ENCODE results near the gene CBLC. TPM values are rescaled to one million over a fixed set of nuclear protein-coding genes. Genes with fewer than 3 reads are reported as not detected.
"Not testable (repeated sequence)": the region's sequence is repeated elsewhere in the genome, so short reads cannot be mapped to it uniquely, and the experiment has no call there.

CBLC gene
- total RNA-seq, 1 donor from 2014 or later: not detected

GRCh38 chr19:44781694-44782093 is 4.0 kb downstream of the CBLC start:
- DNase-seq (ENCODE audit: low spot score); H3K4me1 Mint-ChIP-seq (ENCODE audit: low read depth); H3K9me3 Mint-ChIP-seq; H3K36me3 Mint-ChIP-seq (ENCODE audit: low read depth); H3K27me3 Mint-ChIP-seq (ENCODE audit: insufficient read depth); H3K27ac Mint-ChIP-seq; intact Hi-C loops (cut with micrococcal nuclease); H3K4me3 Mint-ChIP-seq: not testable (repeated sequence)

- DNase-seq (ENCODE audit: low spot score): no peak
- H3K4me3 Mint-ChIP-seq: no peak overlapping the region
- no peaks in the 10 kb centered on the region for H3K9me3 Mint-ChIP-seq
- no peak overlapping the region for H3K27ac Mint-ChIP-seq
- H3K27me3 Mint-ChIP-seq (ENCODE audit: insufficient read depth): peaks cover 2% of the 10 kb centered on the region
- no peaks in the 10 kb centered on the region for H3K36me3 Mint-ChIP-seq (ENCODE audit: low read depth)
- intact Hi-C loops (cut with micrococcal nuclease): no loop called here
- H3K4me1 Mint-ChIP-seq (ENCODE audit: low read depth): no peaks in the 10 kb centered on the region
Observed at GRCh38 chr19:44782729-44783128, 5.0 kb downstream of the CBLC start.

DNA sequence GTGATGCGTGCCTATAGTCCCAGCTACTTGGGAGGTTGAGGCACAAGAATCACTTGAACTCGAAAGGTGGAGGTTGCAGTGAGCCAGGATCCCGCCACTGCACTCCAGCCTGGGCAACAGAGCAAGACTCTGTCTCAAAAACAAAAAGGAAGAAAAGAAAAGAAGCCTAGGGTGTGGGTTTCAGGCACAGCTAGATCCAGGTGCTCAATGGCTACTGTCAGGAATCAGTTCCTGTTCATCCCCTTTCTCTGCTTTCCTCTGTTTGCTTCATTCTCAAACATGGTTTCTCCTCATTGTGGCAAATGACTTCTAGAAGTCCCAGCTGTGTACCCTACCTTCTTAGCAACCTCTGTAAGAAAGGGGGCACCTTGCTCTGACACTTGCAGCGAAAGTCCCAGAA is 5.9 kb downstream of the CBLC start:
- Mint-ChIP-seq H3K36me3 (ENCODE audit: low read depth) (no peaks in the 10 kb centered on the region), H3K27me3 (ENCODE audit: insufficient read depth) (peaks cover 2% of the 10 kb centered on the region), H3K9me3 (no peaks in the 10 kb centered on the region), H3K4me1 (ENCODE audit: low read depth) (no peaks in the 10 kb centered on the region), H3K27ac (no peak overlapping the region), H3K4me3 (no peak overlapping the region)
- no peak for DNase-seq (ENCODE audit: low spot score)
- intact Hi-C loops (cut with micrococcal nuclease): no loop called here

GRCh38 chr19:44785271-44785670 is 7.6 kb downstream of the CBLC start:
- intact Hi-C loops (cut with micrococcal nuclease): no loop called here
- no peaks in the 10 kb centered on the region for H3K4me1 Mint-ChIP-seq (ENCODE audit: low read depth)

GRCh38 chr19:44785993-44786392 is 8.3 kb downstream of the CBLC start:
- H3K4me3 Mint-ChIP-seq: no peak overlapping the region
- H3K4me1 Mint-ChIP-seq (ENCODE audit: low read depth): no peaks in the 10 kb centered on the region
- H3K9me3 Mint-ChIP-seq: no peaks in the 10 kb centered on the region
- H3K27me3 Mint-ChIP-seq (ENCODE audit: insufficient read depth): peaks cover 2% of the 10 kb centered on the region
- H3K36me3 Mint-ChIP-seq (ENCODE audit: low read depth): no peaks in the 10 kb centered on the region
- no peak overlapping the region for H3K27ac Mint-ChIP-seq
- intact Hi-C loops (cut with micrococcal nuclease): no loop called here
- no peak for DNase-seq (ENCODE audit: low spot score)

More at GRCh38 chr19:44785271-44785670, 7.6 kb downstream of the CBLC start:
- Mint-ChIP-seq H3K27me3 (ENCODE audit: insufficient read depth) (peaks cover 2% of the 10 kb centered on the region), H3K9me3 (no peaks in the 10 kb centered on the region), H3K4me3 (no peak overlapping the region), H3K36me3 (ENCODE audit: low read depth) (no peaks in the 10 kb centered on the region), H3K27ac (no peak overlapping the region)
- DNase-seq (ENCODE audit: low spot score): no peak

GRCh38 chr19:44788971-44789370 is 11.3 kb downstream of the CBLC start:
- no peaks in the 10 kb centered on the region for H3K36me3 Mint-ChIP-seq (ENCODE audit: low read depth)
- no peak overlapping the region for H3K4me3 Mint-ChIP-seq
- H3K4me1 Mint-ChIP-seq (ENCODE audit: low read depth): no peaks in the 10 kb centered on the region
- H3K27me3 Mint-ChIP-seq (ENCODE audit: insufficient read depth): no peaks in the 10 kb centered on the region
- H3K27ac Mint-ChIP-seq: no peak overlapping the region
- no peak for DNase-seq (ENCODE audit: low spot score)
- H3K9me3 Mint-ChIP-seq: no peaks in the 10 kb centered on the region
- intact Hi-C loops (cut with micrococcal nuclease): no loop called here

GRCh38 chr19:44789943-44790483 is 12.3 kb downstream of the CBLC start:
- H3K27ac Mint-ChIP-seq: no peak overlapping the region
- H3K36me3 Mint-ChIP-seq (ENCODE audit: low read depth): no peaks in the 10 kb centered on the region
- H3K4me1 Mint-ChIP-seq (ENCODE audit: low read depth): no peaks in the 10 kb centered on the region
- H3K27me3 Mint-ChIP-seq (ENCODE audit: insufficient read depth): no peaks in the 10 kb centered on the region
- intact Hi-C loops (cut with micrococcal nuclease): no loop called here
- DNase-seq (ENCODE audit: low spot score): no peak
- no peak overlapping the region for H3K4me3 Mint-ChIP-seq
- no peaks in the 10 kb centered on the region for H3K9me3 Mint-ChIP-seq

- H3K27ac Mint-ChIP-seq: no peak overlapping the region
- no peaks in the 10 kb centered on the region for H3K27me3 Mint-ChIP-seq (ENCODE audit: insufficient read depth)
- intact Hi-C loops (cut with micrococcal nuclease): no loop called here
- no peaks in the 10 kb centered on the region for H3K9me3 Mint-ChIP-seq
- no peak for DNase-seq (ENCODE audit: low spot score)
- no peaks in the 10 kb centered on the region for H3K36me3 Mint-ChIP-seq (ENCODE audit: low read depth)
- H3K4me3 Mint-ChIP-seq: no peak overlapping the region
- peaks cover 9% of the 10 kb centered on the region for H3K4me1 Mint-ChIP-seq (ENCODE audit: low read depth)
Observed at GRCh38 chr19:44792281-44792680, 14.6 kb downstream of the CBLC start.

GRCh38 chr19:44794610-44795009 is 16.9 kb downstream of the CBLC start:
- peaks cover 9% of the 10 kb centered on the region for H3K4me1 Mint-ChIP-seq (ENCODE audit: low read depth)
- H3K9me3 Mint-ChIP-seq: no peaks in the 10 kb centered on the region
- no peaks in the 10 kb centered on the region for H3K36me3 Mint-ChIP-seq (ENCODE audit: low read depth)
- H3K27ac Mint-ChIP-seq: no peak overlapping the region
- no peak for DNase-seq (ENCODE audit: low spot score)
- intact Hi-C loops (cut with micrococcal nuclease): no loop called here
- H3K27me3 Mint-ChIP-seq (ENCODE audit: insufficient read depth): peaks cover 3% of the 10 kb centered on the region
- H3K4me3 Mint-ChIP-seq: no peak overlapping the region

- no peak overlapping the region for H3K4me3 Mint-ChIP-seq
- H3K36me3 Mint-ChIP-seq (ENCODE audit: low read depth): no peaks in the 10 kb centered on the region
- intact Hi-C loops (cut with micrococcal nuclease): no loop called here
- peaks cover 3% of the 10 kb centered on the region for H3K27me3 Mint-ChIP-seq (ENCODE audit: insufficient read depth)
- H3K4me1 Mint-ChIP-seq (ENCODE audit: low read depth): peaks cover 9% of the 10 kb centered on the region
- H3K27ac Mint-ChIP-seq: no peak overlapping the region
- no peaks in the 10 kb centered on the region for H3K9me3 Mint-ChIP-seq
- DNase-seq (ENCODE audit: low spot score): no peak
Observed at GRCh38 chr19:44795398-44795987, 17.8 kb downstream of the CBLC start.

DNA sequence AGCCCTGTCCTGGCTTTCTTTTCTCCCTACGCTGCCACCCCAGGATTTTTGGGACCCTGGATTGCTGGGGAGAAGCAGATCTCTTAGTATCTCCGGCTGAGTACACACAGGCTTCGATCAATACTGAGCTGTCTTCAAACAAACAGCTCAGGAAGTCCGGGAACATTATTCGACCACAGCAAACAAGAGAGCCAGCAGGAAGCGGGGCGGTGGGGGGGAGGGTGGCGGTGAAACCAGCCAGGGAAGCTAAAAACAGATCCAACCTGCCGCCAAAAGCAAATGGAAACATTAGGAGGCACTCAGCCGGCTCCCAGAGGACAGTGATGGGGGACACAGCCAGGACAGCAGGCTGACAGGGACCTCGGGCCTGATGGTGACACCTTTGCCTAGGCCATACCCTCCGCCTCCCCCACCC is 19.0 kb downstream of the CBLC start:
- Mint-ChIP-seq H3K4me1 (ENCODE audit: low read depth) (peaks cover 9% of the 10 kb centered on the region), H3K4me3 (no peak overlapping the region), H3K27ac (peak overlapping the region; percentile 78), H3K36me3 (ENCODE audit: low read depth) (no peaks in the 10 kb centered on the region), H3K27me3 (ENCODE audit: insufficient read depth) (peaks cover 3% of the 10 kb centered on the region), H3K9me3 (no peaks in the 10 kb centered on the region)
- intact Hi-C loops (cut with micrococcal nuclease): no loop called here
- no peak for DNase-seq (ENCODE audit: low spot score)

DNA sequence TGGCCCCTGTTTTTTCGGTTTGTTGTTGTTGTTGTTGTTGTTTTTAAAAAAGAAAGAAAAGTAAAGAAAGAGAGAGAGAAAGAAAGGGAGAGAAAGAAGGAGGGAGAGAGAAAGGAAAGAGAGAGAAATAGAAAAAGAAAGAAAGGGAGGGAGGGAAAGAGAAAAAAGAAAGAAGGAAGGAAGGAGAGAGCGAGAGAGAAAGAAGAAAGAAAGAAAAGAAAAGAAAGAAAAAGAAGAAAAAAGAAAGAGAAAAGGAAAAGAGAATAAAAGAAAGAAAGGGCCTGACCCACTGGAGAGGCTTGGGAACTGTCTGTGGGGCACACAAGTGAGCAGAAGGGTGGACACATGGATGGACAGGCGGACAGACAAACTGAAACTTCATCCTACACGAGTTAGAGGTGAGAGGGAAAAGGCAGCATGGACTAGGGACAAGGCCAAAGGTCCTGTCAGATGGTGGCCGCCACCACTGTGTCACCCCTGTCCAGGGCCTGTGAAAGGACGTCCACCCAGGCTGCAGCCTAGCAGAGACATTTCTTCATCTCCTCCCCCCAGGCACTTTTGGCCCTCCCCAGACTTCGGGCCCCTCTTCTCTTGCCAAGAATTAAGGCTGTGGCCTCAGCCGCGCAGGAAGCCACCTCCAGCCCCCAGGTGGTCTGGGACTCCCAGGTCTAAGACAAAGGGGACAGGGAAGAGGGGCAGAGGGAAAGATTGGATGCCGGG is 22.1 kb downstream of the CBLC start:
- H3K27me3 Mint-ChIP-seq (ENCODE audit: insufficient read depth): peaks cover 8% of the 10 kb centered on the region
- H3K9me3 Mint-ChIP-seq: no peaks in the 10 kb centered on the region
- no peak overlapping the region for H3K4me3 Mint-ChIP-seq
- no peak overlapping the region for H3K27ac Mint-ChIP-seq
- no peaks in the 10 kb centered on the region for H3K36me3 Mint-ChIP-seq (ENCODE audit: low read depth)
- H3K4me1 Mint-ChIP-seq (ENCODE audit: low read depth): peaks cover 9% of the 10 kb centered on the region
- intact Hi-C loops (cut with micrococcal nuclease): loop anchor here (1.0 to 5.0 kb wide), 2 partner anchors 46 to 153 kb away; no protein-coding TSS in a partner anchor
- DNase-seq (ENCODE audit: low spot score): no peak

GRCh38 chr19:44800461-44800860 is 22.8 kb downstream of the CBLC start:
- Mint-ChIP-seq H3K4me3 (no peak overlapping the region), H3K27me3 (ENCODE audit: insufficient read depth) (peaks cover 13% of the 10 kb centered on the region), H3K27ac (no peak overlapping the region), H3K9me3 (no peaks in the 10 kb centered on the region), H3K4me1 (ENCODE audit: low read depth) (peaks cover 9% of the 10 kb centered on the region), H3K36me3 (ENCODE audit: low read depth) (no peaks in the 10 kb centered on the region)
- peak; percentile 78 for DNase-seq (ENCODE audit: low spot score)
- intact Hi-C loops (cut with micrococcal nuclease): loop anchor here (1.0 to 5.0 kb wide), 2 partner anchors 45 to 152 kb away; no protein-coding TSS in a partner anchor

All from activated T-helper 1 cell treated with anti-CD3 and anti-CD28 coated beads, Interleukin-12 subunit alpha, Interleukin-12 subunit beta, Interleukin-2, Interleukin-4 antibody, amounts not matched to agents 30 ng/mL and 10 ng/mL and 1 ng/mL, durations not matched to agents 14 hours and 24 hours and 36 hours (primary cell).